PC-3 (cell line): ENCODE results near the gene DDIAS.
"Not testable (repeated sequence)": the region's sequence is repeated elsewhere in the genome, so short reads cannot be mapped to it uniquely, and the experiment has no call there.

Experiments used
- EZH2 ChIP-seq: fragments of 300-600 bp; sonication (generic); IDR thresholded peaks from one replicate; pipeline ENCODE4 v1.6.1; 2017; ENCODE audit warnings: antibody characterized with exemption, mild to moderate bottlenecking, low read length; ENCODE audit not compliant: unreplicated experiment
- EZH2phosphoT487 ChIP-seq: fragments of 300-600 bp; sonication (generic); IDR thresholded peaks from 2 replicates; pipeline ENCODE4 v1.6.1; 2018; ENCODE audit warnings: mild to moderate bottlenecking, antibody characterized with exemption, low read length, borderline replicate concordance
- TF ChIP-seq, protein P1 (sequence below): fragments of 300-600 bp; sonication (generic); conservative IDR thresholded peaks from 2 replicates; pipeline ENCODE4 v1.5.1; 2017; ENCODE audit warnings: antibody characterized with exemption, low read depth, mild to moderate bottlenecking, low read length

DNA sequence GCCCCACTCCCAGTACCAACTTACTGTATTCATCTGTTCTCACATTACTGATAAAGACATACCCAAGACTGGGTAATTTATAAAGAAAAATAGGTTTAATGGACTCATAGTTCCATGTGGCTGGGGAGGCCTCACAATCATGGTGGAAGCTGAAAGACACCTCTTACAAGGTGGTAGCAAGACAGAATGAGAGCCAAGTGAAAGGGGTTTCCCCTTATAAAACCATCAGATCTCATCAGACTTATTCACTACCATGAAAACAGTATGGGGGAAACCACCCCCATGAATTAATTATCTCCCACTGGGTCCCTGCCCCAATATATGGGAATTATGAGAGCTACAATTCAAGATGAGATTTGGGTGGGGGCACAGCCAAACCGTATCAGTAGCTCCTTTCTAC, 43.5 kb downstream of the DDIAS start:
- TF ChIP-seq, protein P1, sequence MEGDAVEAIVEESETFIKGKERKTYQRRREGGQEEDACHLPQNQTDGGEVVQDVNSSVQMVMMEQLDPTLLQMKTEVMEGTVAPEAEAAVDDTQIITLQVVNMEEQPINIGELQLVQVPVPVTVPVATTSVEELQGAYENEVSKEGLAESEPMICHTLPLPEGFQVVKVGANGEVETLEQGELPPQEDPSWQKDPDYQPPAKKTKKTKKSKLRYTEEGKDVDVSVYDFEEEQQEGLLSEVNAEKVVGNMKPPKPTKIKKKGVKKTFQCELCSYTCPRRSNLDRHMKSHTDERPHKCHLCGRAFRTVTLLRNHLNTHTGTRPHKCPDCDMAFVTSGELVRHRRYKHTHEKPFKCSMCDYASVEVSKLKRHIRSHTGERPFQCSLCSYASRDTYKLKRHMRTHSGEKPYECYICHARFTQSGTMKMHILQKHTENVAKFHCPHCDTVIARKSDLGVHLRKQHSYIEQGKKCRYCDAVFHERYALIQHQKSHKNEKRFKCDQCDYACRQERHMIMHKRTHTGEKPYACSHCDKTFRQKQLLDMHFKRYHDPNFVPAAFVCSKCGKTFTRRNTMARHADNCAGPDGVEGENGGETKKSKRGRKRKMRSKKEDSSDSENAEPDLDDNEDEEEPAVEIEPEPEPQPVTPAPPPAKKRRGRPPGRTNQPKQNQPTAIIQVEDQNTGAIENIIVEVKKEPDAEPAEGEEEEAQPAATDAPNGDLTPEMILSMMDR = not testable (repeated sequence)
- TF ChIP-seq EZH2, EZH2phosphoT487: not testable (repeated sequence)
